ENCODE results near the gene TNRC6C.

The TNRC6C gene, protein sequence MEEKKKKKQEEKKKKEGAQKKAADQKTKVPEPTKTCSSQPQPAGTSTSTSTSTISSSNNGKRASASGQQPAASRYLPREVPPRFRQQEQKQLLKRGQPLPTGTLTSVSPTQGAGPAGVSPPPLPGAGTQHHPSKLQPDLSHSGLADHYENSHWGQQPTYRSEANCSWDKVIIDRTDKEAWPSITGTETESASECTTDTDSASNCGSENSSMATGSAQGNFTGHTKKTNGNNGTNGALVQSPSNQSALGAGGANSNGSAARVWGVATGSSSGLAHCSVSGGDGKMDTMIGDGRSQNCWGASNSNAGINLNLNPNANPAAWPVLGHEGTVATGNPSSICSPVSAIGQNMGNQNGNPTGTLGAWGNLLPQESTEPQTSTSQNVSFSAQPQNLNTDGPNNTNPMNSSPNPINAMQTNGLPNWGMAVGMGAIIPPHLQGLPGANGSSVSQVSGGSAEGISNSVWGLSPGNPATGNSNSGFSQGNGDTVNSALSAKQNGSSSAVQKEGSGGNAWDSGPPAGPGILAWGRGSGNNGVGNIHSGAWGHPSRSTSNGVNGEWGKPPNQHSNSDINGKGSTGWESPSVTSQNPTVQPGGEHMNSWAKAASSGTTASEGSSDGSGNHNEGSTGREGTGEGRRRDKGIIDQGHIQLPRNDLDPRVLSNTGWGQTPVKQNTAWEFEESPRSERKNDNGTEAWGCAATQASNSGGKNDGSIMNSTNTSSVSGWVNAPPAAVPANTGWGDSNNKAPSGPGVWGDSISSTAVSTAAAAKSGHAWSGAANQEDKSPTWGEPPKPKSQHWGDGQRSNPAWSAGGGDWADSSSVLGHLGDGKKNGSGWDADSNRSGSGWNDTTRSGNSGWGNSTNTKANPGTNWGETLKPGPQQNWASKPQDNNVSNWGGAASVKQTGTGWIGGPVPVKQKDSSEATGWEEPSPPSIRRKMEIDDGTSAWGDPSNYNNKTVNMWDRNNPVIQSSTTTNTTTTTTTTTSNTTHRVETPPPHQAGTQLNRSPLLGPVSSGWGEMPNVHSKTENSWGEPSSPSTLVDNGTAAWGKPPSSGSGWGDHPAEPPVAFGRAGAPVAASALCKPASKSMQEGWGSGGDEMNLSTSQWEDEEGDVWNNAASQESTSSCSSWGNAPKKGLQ (N-terminal part only)
- total RNA-seq = 129 to 166 (median 150) reads per million in 3 donors

DNA sequence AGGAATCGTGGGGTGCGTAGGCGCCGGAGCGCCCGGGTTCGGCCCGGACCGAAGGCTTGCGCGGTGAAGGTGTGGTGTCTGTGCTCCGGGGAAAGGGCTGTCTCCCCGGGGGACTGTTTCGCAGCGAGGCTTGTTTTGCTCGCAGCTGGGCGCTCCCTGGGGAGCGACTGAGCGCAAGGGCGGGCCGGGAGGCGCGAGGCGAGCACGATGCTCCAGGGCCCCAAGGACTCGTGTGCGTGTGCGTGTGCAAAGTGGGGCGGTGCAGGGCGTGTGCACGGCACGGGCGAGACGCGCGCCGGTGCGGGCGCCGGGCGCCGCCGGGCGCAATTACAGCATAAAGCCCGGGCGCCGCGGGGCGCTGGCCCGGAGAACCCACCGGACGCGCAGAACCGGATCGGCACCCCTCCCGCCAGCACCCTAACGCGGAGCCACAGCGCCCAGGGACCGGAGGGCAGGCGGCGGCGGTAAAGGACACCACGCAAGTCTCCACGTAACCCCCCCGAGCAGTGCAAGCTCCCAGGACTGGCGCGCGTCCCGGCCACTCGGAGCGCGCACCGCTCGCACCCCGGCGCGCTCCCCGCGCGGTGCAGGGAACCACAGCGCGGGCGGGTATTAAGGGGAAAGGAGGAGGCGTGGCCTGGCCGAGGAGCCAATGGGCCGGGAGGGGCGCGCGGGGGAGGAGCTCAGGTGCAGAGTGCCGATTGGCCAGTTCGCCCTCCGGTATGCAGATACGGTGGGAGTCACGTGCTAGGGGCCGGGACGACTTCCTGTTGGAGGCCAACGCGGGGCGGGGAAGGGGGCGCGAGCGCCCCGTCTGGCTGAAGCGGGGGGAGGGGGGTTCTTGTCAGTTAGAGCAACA lies at the start of gene TNRC6C:
TSS of gene TNRC6C (plus strand) at position 847 of the 859 bp plus-strand sequence. CDS start 45,504 bp downstream, outside the sequence.
- H3K36me3 ChIP-seq (ENCODE audit: control insufficient read depth, insufficient read depth, low read length) = no peaks in the 10 kb centered on the region
- H3K4me3 ChIP-seq (ENCODE audit: insufficient read depth, low read depth, low read length, poor library complexity, severe bottlenecking) = peak within 1 kb of the TSS; percentile 85
- H3K4me1 ChIP-seq (ENCODE audit: control insufficient read depth, insufficient read depth, low read length, poor library complexity, severe bottlenecking) = peaks cover 22% of the 10 kb centered on the region
- DNase-seq = peak; percentile 100
- no peaks in the 10 kb centered on the region for H3K9me3 ChIP-seq (ENCODE audit: control insufficient read depth, low read length)
- no peaks in the 10 kb centered on the region for H3K27me3 ChIP-seq (replicated peaks; ENCODE audit: control insufficient read depth, insufficient read depth, low read length, poor library complexity, severe bottlenecking)
- H3K27ac ChIP-seq (ENCODE audit: insufficient read depth, low read length, poor library complexity, severe bottlenecking) = peak within 1 kb of the TSS; percentile 81

GRCh38 chr17:77909236-77909635 lies 49.3 kb upstream of the TNRC6C start:
- Histone ChIP-seq H3K36me3 (ENCODE audit: control insufficient read depth, insufficient read depth, low read length) (no peaks in the 10 kb centered on the region), H3K27me3 (replicated peaks; ENCODE audit: control insufficient read depth, insufficient read depth, low read length, poor library complexity, severe bottlenecking) (no peaks in the 10 kb centered on the region), H3K27ac (ENCODE audit: insufficient read depth, low read length, poor library complexity, severe bottlenecking) (no peak overlapping the region), H3K4me1 (ENCODE audit: control insufficient read depth, insufficient read depth, low read length, poor library complexity, severe bottlenecking) (no peaks in the 10 kb centered on the region), H3K4me3 (ENCODE audit: insufficient read depth, low read depth, low read length, poor library complexity, severe bottlenecking) (no peak overlapping the region), H3K9me3 (ENCODE audit: control insufficient read depth, low read length) (no peaks in the 10 kb centered on the region)
- no peak for DNase-seq

- no peaks in the 10 kb centered on the region for H3K4me1 ChIP-seq (ENCODE audit: control insufficient read depth, insufficient read depth, low read length, poor library complexity, severe bottlenecking)
- no peaks in the 10 kb centered on the region for H3K36me3 ChIP-seq (ENCODE audit: control insufficient read depth, insufficient read depth, low read length)
- no peaks in the 10 kb centered on the region for H3K27me3 ChIP-seq (replicated peaks; ENCODE audit: control insufficient read depth, insufficient read depth, low read length, poor library complexity, severe bottlenecking)
- no peak overlapping the region for H3K4me3 ChIP-seq (ENCODE audit: insufficient read depth, low read depth, low read length, poor library complexity, severe bottlenecking)
- no peak overlapping the region for H3K27ac ChIP-seq (ENCODE audit: insufficient read depth, low read length, poor library complexity, severe bottlenecking)
- no peak for DNase-seq
- H3K9me3 ChIP-seq (ENCODE audit: control insufficient read depth, low read length) = no peaks in the 10 kb centered on the region
Measured at GRCh38 chr17:77909816-77910215, 48.7 kb upstream of the TNRC6C start.

- Histone ChIP-seq H3K4me3 (ENCODE audit: insufficient read depth, low read depth, low read length, poor library complexity, severe bottlenecking) (no peak overlapping the region), H3K27me3 (replicated peaks; ENCODE audit: control insufficient read depth, insufficient read depth, low read length, poor library complexity, severe bottlenecking) (peaks cover 3% of the 10 kb centered on the region), H3K36me3 (ENCODE audit: control insufficient read depth, insufficient read depth, low read length) (no peaks in the 10 kb centered on the region), H3K9me3 (ENCODE audit: control insufficient read depth, low read length) (no peaks in the 10 kb centered on the region), H3K27ac (ENCODE audit: insufficient read depth, low read length, poor library complexity, severe bottlenecking) (no peak overlapping the region), H3K4me1 (ENCODE audit: control insufficient read depth, insufficient read depth, low read length, poor library complexity, severe bottlenecking) (no peaks in the 10 kb centered on the region)
- DNase-seq = no peak
Measured at GRCh38 chr17:77914385-77915254, 43.9 kb upstream of the TNRC6C start.

DNA sequence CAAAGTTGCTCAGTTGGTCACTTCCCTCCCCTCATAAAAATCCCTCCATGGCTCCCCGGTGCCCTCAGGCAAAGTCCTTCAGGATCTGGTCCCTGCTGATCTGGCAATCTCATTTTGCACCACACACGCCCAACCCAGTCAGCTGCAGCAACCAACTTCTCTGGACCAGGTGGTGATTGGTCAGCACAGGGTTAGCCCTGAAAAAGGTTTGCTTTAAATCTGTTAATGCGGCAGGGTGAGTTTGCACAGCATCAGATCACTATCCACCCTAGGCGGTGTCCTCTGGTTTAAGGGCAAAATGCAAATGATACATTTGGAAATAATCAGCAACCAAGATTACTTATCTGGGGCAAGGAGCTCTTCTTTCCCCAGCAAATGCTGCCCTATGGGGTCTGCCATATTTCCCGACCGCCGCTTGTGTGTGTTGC lies 42.9 kb upstream of the TNRC6C start:
- H3K27ac ChIP-seq (ENCODE audit: insufficient read depth, low read length, poor library complexity, severe bottlenecking) = no peak overlapping the region
- H3K4me1 ChIP-seq (ENCODE audit: control insufficient read depth, insufficient read depth, low read length, poor library complexity, severe bottlenecking) = no peaks in the 10 kb centered on the region
- DNase-seq = no peak
- no peak overlapping the region for H3K4me3 ChIP-seq (ENCODE audit: insufficient read depth, low read depth, low read length, poor library complexity, severe bottlenecking)
- H3K27me3 ChIP-seq (replicated peaks; ENCODE audit: control insufficient read depth, insufficient read depth, low read length, poor library complexity, severe bottlenecking) = peaks cover 3% of the 10 kb centered on the region
- H3K36me3 ChIP-seq (ENCODE audit: control insufficient read depth, insufficient read depth, low read length) = no peaks in the 10 kb centered on the region
- no peaks in the 10 kb centered on the region for H3K9me3 ChIP-seq (ENCODE audit: control insufficient read depth, low read length)

DNA sequence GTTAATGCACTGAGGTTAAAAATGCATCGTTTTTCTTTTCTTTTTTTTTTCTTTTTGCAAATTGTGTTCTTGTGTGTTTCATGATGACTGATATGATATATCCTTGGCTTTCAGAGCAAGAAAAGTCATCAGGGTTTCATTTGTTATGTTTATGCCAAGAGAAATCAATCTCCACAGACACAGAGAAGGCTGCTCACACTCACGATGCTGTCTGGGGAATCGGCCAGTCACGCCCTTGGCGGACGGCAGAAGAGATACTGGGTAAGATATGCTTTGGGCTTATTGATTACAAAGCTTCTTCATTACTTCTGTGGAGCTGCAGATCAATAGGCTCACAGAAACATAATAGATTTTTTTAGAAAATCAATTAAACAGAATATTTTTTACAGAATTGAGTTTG lies 42.2 kb upstream of the TNRC6C start:
- H3K36me3 ChIP-seq (ENCODE audit: control insufficient read depth, insufficient read depth, low read length) = no peaks in the 10 kb centered on the region
- DNase-seq = no peak
- H3K27ac ChIP-seq (ENCODE audit: insufficient read depth, low read length, poor library complexity, severe bottlenecking) = no peak overlapping the region
- H3K27me3 ChIP-seq (replicated peaks; ENCODE audit: control insufficient read depth, insufficient read depth, low read length, poor library complexity, severe bottlenecking) = peaks cover 3% of the 10 kb centered on the region
- no peak overlapping the region for H3K4me3 ChIP-seq (ENCODE audit: insufficient read depth, low read depth, low read length, poor library complexity, severe bottlenecking)
- no peaks in the 10 kb centered on the region for H3K9me3 ChIP-seq (ENCODE audit: control insufficient read depth, low read length)
- no peaks in the 10 kb centered on the region for H3K4me1 ChIP-seq (ENCODE audit: control insufficient read depth, insufficient read depth, low read length, poor library complexity, severe bottlenecking)

DNA sequence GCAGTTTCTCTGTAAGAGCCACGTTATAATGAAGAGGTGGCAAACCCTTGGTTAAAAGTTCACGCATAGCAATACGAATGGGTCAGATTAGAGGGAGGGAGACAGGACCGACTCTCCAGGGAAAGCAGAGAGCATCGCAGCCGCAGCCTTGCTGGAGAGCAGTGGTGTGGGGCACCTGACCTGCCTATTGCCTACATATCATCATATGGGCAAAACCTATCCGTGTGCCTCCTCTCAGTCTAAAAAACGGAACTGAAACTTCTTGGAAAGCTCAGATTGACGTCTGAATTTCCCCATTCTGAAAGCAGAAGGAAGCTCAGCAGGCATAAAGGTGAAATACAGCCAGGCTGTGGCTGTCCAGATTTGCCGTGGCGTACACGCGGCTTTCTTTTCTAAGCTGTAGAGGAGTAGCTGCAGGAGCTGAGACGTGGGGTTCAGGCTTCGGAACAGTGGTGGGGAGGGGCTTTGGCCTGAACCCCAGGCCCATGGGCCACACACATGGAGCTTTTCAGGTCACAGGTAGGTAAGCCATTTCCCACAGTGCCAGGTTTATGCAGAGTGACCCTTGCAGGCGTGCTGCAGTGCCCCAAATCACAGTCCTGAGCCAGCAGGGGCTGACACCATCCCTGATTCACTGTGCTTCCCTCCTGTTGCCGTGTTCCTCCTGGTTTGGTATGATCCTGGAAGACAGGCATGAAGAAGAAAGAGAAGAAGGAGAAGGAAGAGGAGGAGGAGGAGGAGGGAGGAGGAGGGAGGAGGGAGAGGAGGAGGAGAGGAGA lies 41.6 kb upstream of the TNRC6C start:
- H3K27ac ChIP-seq (ENCODE audit: insufficient read depth, low read length, poor library complexity, severe bottlenecking) = no peak overlapping the region
- peaks cover 3% of the 10 kb centered on the region for H3K27me3 ChIP-seq (replicated peaks; ENCODE audit: control insufficient read depth, insufficient read depth, low read length, poor library complexity, severe bottlenecking)
- no peak for DNase-seq
- no peaks in the 10 kb centered on the region for H3K9me3 ChIP-seq (ENCODE audit: control insufficient read depth, low read length)
- no peaks in the 10 kb centered on the region for H3K4me1 ChIP-seq (ENCODE audit: control insufficient read depth, insufficient read depth, low read length, poor library complexity, severe bottlenecking)
- peak overlapping the region; percentile 19 for H3K4me3 ChIP-seq (ENCODE audit: insufficient read depth, low read depth, low read length, poor library complexity, severe bottlenecking)
- H3K36me3 ChIP-seq (ENCODE audit: control insufficient read depth, insufficient read depth, low read length) = no peaks in the 10 kb centered on the region

- H3K27me3 ChIP-seq (replicated peaks; ENCODE audit: control insufficient read depth, insufficient read depth, low read length, poor library complexity, severe bottlenecking) = peaks cover 3% of the 10 kb centered on the region
- no peak for DNase-seq
- H3K4me3 ChIP-seq (ENCODE audit: insufficient read depth, low read depth, low read length, poor library complexity, severe bottlenecking) = no peak overlapping the region
- H3K4me1 ChIP-seq (ENCODE audit: control insufficient read depth, insufficient read depth, low read length, poor library complexity, severe bottlenecking) = no peaks in the 10 kb centered on the region
- no peaks in the 10 kb centered on the region for H3K9me3 ChIP-seq (ENCODE audit: control insufficient read depth, low read length)
- no peaks in the 10 kb centered on the region for H3K36me3 ChIP-seq (ENCODE audit: control insufficient read depth, insufficient read depth, low read length)
- no peak overlapping the region for H3K27ac ChIP-seq (ENCODE audit: insufficient read depth, low read length, poor library complexity, severe bottlenecking)
Measured at GRCh38 chr17:77919276-77919675, 39.2 kb upstream of the TNRC6C start.

Measured in effector memory CD4-positive, alpha-beta T cell (primary cell).